ENCODE measurements around the gene IQSEC1. TPM values are rescaled to one million over a fixed set of nuclear protein-coding genes. Genes with fewer than 3 reads are reported as not detected.

The IQSEC1 gene
- total and polyA plus RNA-seq, 9 of the 15 experiments (the other 6 are each of a cell fraction or from before 2014, with no cell fraction given) = 0.56 to 39.0 (median 6.8) TPM

DNA sequence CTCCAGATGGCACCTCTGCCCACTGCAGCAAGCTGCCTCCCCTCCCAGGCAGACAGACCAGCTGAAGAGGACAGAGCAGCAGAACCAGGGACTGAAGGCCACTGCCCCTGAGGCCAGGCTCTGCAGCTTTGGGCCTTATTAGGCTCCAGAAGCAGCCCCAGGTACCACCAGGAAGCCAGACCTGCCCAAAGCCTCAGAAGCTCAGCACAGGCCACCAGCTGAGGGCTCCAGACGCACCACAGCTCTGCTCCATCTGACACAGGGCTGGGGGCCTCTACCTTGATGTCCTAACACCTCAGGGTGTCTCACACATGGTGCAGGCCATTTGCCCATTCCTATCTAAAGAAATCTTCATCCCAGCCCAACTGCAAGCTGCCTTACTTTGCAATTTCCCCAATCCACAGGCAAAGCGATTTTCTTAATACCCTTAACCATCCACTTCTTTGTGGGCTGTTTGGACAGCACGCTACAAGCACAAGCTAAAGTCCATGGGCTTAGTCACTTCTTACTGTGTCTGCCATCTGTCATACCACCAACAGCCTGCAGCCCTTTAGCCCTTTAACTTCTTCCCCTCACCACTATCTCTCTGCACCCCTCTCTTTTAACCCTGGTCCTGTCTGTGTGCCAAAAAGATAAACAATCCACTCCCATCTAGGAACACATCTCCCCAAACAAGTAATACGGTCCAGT, 112.1 kb downstream of the IQSEC1 start (continued):
- TF ChIP-seq TAL1 (IDR thresholded peaks at IDR 0.05) (peak; percentile 38; the same call in 1 of the 2 replicates), TCF3 (CRISPR knock-in tag; IDR thresholded peaks at IDR 0.05) (peak; percentile 67), NFIC (IDR thresholded peaks at IDR 0.05) (peak; percentile 59), TEAD4 (IDR thresholded peaks at IDR 0.05; ENCODE audit: low read length) (peak; percentile 40; the same call in 1 of the 2 replicates), TEAD4 (CRISPR knock-in tag; IDR thresholded peaks at IDR 0.05; ENCODE audit: borderline replicate concordance) (no peak)

DNA sequence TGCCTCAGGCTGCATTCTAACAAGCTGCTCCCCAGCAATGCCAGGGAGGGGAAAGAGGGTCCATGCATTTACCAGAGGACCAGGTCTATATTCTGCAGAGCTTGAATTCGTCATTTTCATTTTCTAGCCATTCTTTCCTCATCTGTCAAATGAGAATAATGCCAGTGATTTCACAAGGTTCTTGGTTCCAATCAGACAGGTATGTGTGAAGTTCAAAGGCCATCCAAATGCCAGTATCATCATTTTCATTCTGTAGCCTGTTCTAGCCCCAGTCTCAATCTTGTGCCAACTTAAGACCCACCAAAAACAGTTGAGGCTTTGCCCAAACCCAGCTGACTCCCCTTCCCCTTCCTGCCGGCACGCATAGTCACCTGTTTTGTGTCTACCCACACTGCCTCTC, 112.7 kb downstream of the IQSEC1 start:
- peak overlapping the region in 1 of 2 experiments; percentile 84; a peak in 2 of 4 replicates for H3K9ac ChIP-seq (ENCODE audit: insufficient read depth in 1 of 2, low read depth in 2 of 2, low read length in 2 of 2)
- intact Hi-C loops (cut with micrococcal nuclease) = no loop called here
- no peaks in the 10 kb centered on the region for H3K27me3 ChIP-seq (ENCODE audit: control insufficient read depth in 2 of 2, insufficient read depth in 2 of 2, low read length in 2 of 2)
- peaks cover 79 to 88% of the 10 kb centered on the region in 2 experiments for H3K4me1 ChIP-seq (replicated peaks in 1 of 2; ENCODE audit: control insufficient read depth in 2 of 2, insufficient read depth in 2 of 2, low read length in 2 of 2)
- peaks cover 99% of the 10 kb centered on the region for H3K79me2 ChIP-seq (ENCODE audit: control insufficient read depth, insufficient read depth, low read length)
- no peak overlapping the region for H3K4me3 ChIP-seq
- in situ Hi-C loops (cut with MboI) = no loop called here
- ChIA-PET POLR2A (interaction anchor here (0.6 to 1.9 kb wide), 9 partner anchors 8 to 151 kb away, joined by 3 to 11 read pairs (median 4); no protein-coding TSS in a partner anchor), CTCF (ENCODE audit: low intra/inter-chr PET ratio) (no interaction called here)
- H2AFZ ChIP-seq (ENCODE audit: low read depth, low read length) = no peak overlapping the region
- WGBS (ENCODE audit: insufficient coverage, low coverage, missing lambda C conversion rate) = 80% methylated on average over 3 of the region's 3 CpGs
- H3K9me1 ChIP-seq (ENCODE audit: control insufficient read depth, insufficient read depth, low read length) = peaks cover 16% of the 10 kb centered on the region
- H3K9me3 ChIP-seq (replicated peaks; ENCODE audit: control insufficient read depth, insufficient read depth, low read depth, low read length) = no peaks in the 10 kb centered on the region
- no peak overlapping the region for H3K4me2 ChIP-seq (ENCODE audit: insufficient read depth, low read length)
- ATAC-seq = no peak
- H3K36me3 ChIP-seq (ENCODE audit: control insufficient read depth, insufficient read depth, low read length) = peaks cover 40% of the 10 kb centered on the region
- no peak for DNase-seq (ENCODE audit: extremely low read depth in 1 of 4, low spot score in 3 of 4)
- FAIRE-seq = no peak
- no peak for TF ChIP-seq KDM2B (CRISPR knock-in tag; IDR thresholded peaks at IDR 0.05)
- TF ChIP-seq, protein P1, sequence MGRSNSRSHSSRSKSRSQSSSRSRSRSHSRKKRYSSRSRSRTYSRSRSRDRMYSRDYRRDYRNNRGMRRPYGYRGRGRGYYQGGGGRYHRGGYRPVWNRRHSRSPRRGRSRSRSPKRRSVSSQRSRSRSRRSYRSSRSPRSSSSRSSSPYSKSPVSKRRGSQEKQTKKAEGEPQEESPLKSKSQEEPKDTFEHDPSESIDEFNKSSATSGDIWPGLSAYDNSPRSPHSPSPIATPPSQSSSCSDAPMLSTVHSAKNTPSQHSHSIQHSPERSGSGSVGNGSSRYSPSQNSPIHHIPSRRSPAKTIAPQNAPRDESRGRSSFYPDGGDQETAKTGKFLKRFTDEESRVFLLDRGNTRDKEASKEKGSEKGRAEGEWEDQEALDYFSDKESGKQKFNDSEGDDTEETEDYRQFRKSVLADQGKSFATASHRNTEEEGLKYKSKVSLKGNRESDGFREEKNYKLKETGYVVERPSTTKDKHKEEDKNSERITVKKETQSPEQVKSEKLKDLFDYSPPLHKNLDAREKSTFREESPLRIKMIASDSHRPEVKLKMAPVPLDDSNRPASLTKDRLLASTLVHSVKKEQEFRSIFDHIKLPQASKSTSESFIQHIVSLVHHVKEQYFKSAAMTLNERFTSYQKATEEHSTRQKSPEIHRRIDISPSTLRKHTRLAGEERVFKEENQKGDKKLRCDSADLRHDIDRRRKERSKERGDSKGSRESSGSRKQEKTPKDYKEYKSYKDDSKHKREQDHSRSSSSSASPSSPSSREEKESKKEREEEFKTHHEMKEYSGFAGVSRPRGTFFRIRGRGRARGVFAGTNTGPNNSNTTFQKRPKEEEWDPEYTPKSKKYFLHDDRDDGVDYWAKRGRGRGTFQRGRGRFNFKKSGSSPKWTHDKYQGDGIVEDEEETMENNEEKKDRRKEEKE (IDR thresholded peaks at IDR 0.05; ENCODE audit: borderline replicate concordance in 1 of 2, control insufficient read depth in 1 of 2, low read depth in 2 of 2, low read length in 1 of 2) = no peak
- BruUV-seq (replicated peaks) = no TSS peak
- peaks cover 28% of the 10 kb centered on the region for H4K20me1 ChIP-seq (replicated peaks; ENCODE audit: control insufficient read depth, insufficient read depth, low read length)
- H3K27ac ChIP-seq (ENCODE audit: extremely low read depth, low read depth, low read length) = no peak overlapping the region; the same call in 2 of the 3 replicates
